Coronary artery (tissue), 2 donors: ENCODE data around the gene TSPAN11.

ENCODE experiments used
- DNase-seq: peaks from one replicate; pipeline ENCODE4 v3.0.0-alpha.2; 2017; ENCODE audit warnings: low spot score
- H3K27ac ChIP-seq, 2 donors: fragments of 200-600 bp; sonication (generic); one replicate each; pipeline ENCODE4 v1.5.1; 2016 to 2019
- H3K4me3 ChIP-seq: fragments of 200-600 bp; sonication (generic); 2 replicates; pipeline ENCODE4 v1.5.1; 2016; ENCODE audit warnings: mild to moderate bottlenecking, moderate library complexity
- TF ChIP-seq, protein P1 (sequence below): fragments of 200-600 bp; sonication (generic); IDR thresholded peaks from one replicate; pipeline ENCODE4 v1.5.1; 2019; ENCODE audit warnings: antibody characterized with exemption

Gene TSPAN11

GRCh38 chr12:31000751-31001150, 74.2 kb downstream of the TSPAN11 start:
- no peak overlapping the region for H3K27ac ChIP-seq
- no peak for DNase-seq
- TF ChIP-seq, protein P1, sequence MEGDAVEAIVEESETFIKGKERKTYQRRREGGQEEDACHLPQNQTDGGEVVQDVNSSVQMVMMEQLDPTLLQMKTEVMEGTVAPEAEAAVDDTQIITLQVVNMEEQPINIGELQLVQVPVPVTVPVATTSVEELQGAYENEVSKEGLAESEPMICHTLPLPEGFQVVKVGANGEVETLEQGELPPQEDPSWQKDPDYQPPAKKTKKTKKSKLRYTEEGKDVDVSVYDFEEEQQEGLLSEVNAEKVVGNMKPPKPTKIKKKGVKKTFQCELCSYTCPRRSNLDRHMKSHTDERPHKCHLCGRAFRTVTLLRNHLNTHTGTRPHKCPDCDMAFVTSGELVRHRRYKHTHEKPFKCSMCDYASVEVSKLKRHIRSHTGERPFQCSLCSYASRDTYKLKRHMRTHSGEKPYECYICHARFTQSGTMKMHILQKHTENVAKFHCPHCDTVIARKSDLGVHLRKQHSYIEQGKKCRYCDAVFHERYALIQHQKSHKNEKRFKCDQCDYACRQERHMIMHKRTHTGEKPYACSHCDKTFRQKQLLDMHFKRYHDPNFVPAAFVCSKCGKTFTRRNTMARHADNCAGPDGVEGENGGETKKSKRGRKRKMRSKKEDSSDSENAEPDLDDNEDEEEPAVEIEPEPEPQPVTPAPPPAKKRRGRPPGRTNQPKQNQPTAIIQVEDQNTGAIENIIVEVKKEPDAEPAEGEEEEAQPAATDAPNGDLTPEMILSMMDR = no peak

DNA sequence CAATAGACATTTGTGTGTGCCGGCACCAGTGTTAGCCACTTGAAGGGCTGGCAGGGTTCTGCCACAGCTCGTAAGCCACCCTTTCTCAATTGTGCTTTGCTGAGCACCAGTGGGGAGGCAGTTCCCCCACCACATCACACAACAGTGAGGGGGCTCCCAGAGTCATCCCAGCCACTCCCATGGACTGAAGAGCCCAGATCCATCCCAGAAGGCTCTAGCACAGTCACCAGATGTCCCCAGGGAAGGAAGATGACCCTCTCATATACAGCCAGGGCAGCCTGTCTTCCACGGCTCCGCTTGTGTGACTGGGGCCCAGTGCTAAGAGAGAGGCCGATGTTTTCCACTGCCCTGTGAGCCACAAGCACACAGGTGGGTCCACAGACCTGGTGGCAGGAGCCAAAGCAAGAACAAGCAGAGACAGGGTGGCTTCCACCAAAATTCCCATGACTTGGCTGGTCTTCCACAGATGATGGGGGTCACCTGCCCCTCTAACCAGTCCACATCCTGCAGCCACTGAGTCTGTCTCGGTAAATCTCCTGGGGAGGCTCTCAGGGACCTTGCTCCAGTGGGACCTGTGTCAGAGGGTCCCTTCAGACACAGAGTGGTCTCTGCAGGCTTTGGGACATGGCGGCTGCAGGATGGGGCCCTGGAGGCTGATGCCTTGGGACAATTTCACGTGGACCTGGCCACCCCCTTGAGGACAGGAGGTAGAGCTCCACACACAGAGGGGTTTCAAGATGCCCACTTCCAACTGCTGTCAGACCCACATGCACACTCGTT, 75.2 kb downstream of the TSPAN11 start:
- DNase-seq = no peak
- TF ChIP-seq, protein P1 = no peak

More at GRCh38 chr12:31000751-31001150, 74.2 kb downstream of the TSPAN11 start:
- H3K4me3 ChIP-seq = no peak overlapping the region

GRCh38 chr12:31002361-31002725, 75.8 kb downstream of the TSPAN11 start:
- TF ChIP-seq, protein P1 = no peak
- DNase-seq = no peak
- Histone ChIP-seq H3K4me3 (no peak overlapping the region), H3K27ac (no peak overlapping the region)

More for the DNA sequence above, 75.2 kb downstream of the TSPAN11 start:
- H3K27ac ChIP-seq = no peak overlapping the region
- no peak overlapping the region for H3K4me3 ChIP-seq

- H3K27ac ChIP-seq = no peak overlapping the region
- TF ChIP-seq, protein P1 = no peak
- no peak overlapping the region for H3K4me3 ChIP-seq
- no peak for DNase-seq
Observed at GRCh38 chr12:31002999-31003398, 76.5 kb downstream of the TSPAN11 start.

- Histone ChIP-seq H3K4me3 (no peak overlapping the region), H3K27ac (no peak overlapping the region)
- no peak for DNase-seq
- TF ChIP-seq, protein P1 = no peak
Observed at GRCh38 chr12:31003861-31004640, 77.5 kb downstream of the TSPAN11 start.

- Histone ChIP-seq H3K27ac (no peak overlapping the region), H3K4me3 (no peak overlapping the region)
- no peak for DNase-seq
- TF ChIP-seq, protein P1 = no peak
Observed at GRCh38 chr12:31004666-31005065, 78.1 kb downstream of the TSPAN11 start.
